ENCODE data around the gene XRCC1.

DNA sequence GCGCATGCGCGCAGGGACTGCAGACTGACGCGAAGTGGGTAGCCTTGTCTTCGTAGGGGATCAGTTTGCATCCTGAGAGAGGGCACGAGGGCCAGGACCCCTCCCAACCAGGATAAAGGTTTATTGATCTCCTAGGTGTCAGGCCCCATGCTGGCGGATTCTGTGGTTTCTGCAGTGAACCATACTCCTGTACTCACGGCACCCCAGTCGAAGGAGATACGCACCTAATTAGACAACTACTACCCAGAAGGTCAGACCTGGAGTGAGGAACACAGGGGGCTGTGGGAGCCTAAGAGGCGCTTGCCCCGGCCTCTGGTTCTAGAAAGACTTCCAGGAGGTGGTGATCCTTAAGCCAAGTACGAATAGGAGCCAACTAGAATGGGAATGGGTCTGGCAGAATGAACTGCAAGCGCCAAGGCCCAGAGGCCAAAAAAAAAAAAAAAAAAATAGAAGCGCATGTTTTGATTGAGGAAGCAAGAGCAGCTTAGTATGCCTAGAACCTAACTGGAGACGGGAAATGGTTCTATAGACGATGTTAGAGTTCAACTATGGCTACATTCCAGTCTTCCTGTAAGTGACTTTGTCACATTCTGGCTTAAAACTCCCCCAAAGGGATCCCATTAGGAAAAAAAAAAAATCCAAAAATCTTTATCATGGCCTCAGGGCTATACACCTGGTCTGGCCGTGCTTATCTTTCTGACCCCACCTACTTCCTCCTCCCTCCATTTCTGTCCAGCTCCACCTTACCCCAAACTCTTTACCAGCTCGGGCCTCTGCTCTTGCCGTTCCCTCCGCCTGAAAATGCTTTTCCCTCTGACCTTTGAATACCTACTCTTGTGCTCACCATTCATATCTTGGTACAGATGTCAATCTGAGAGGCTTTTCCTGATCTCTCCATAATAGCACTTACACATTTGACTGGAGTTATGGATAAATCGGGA lies 45.0 kb upstream of the XRCC1 start:
- no peak for TF ChIP-seq CTCF (IDR thresholded peaks at IDR 0.05)
- TF ChIP-seq POLR2A (IDR thresholded peaks at IDR 0.05) = no peak
